OCI-LY3 (cell line): ENCODE results near the gene LRBA.

Experiments
- CTCF ChIP-seq: fragments of 200-600, 300-600 bp; sonication (generic); IDR thresholded peaks from 2 replicates; pipeline ENCODE4 v1.5.1; 2014; ENCODE audit warnings: antibody characterized with exemption, low read length, low read depth
- EZH2phosphoT487 ChIP-seq: fragments of 200-600 bp; shearing (Covaris generic); IDR thresholded peaks from 2 replicates; pipeline ENCODE4 v1.6.1; 2018; ENCODE audit warnings: antibody characterized with exemption, mixed run types, low read depth

- TF ChIP-seq CTCF (no peak), EZH2phosphoT487 (no peak)
These were observed 40.5 kb upstream of the LRBA start for GRCh38 chr4:151055539-151055938.
